Measurements from ENCODE around the gene PNPLA2.

Gene PNPLA2

DNA sequence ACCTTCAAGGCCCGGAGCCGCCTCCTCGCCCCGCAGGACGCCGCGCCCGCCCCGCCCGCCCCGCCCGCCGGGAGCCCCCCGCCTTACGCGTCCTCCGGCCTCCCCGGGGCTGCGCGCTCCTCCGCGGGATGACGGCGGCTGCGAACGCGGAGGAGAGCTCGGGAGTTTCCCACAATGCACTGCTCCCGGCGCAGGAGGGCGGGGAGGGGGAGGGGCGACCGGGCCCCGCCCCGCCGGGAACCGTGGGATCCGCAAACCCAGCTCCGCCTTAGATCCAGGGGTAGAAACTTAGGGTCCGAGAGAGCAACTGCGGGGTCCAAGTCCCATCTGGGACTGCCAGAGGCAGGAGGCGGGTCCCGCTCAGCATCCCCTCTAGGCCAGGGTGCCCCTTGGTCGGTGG lies 28.8 kb upstream of the PNPLA2 start, which contains the start of gene CEND1:
CEND1 (minus strand) TSS at position 148 of the 400 bp plus-strand sequence. CDS start 1,514 bp downstream, outside the sequence.
- TF ChIP-seq Cebpa-rat (IDR thresholded peaks at IDR 0.05), result no peak
- Histone ChIP-seq H3K4me1 (peaks cover 12 to 56% (median 43%) of the 10 kb centered on the region in 10 experiments), H3K9me3 (replicated peaks in 1 of 11) (no peaks in the 10 kb centered on the region), H3K27me3 (no peaks in the 10 kb centered on the region), H3K9ac (peak within 1 kb of the TSS in 6 of 11 experiments; percentile 9 to 40 (median 28); a peak in 8 of 22 replicates), H3K4me2 (peak within 1 kb of the TSS in 9 of 11 experiments; percentile 22 to 64 (median 45); a peak in 13 of 22 replicates), H4K20me1 (peaks cover 0 to 83% (median 49%) of the 10 kb centered on the region in 11 experiments; a peak in 14 of 22 replicates), H3K27ac (peak within 1 kb of the TSS in 4 of 11 experiments; percentile 28 to 42 (median 38); a peak in 5 of 22 replicates), H3K36me3 (peaks cover 13 to 42% (median 35%) of the 10 kb centered on the region in 11 experiments; a peak in 20 of 22 replicates), H3K4me3 (no peak within 1 kb of the TSS)

DNA sequence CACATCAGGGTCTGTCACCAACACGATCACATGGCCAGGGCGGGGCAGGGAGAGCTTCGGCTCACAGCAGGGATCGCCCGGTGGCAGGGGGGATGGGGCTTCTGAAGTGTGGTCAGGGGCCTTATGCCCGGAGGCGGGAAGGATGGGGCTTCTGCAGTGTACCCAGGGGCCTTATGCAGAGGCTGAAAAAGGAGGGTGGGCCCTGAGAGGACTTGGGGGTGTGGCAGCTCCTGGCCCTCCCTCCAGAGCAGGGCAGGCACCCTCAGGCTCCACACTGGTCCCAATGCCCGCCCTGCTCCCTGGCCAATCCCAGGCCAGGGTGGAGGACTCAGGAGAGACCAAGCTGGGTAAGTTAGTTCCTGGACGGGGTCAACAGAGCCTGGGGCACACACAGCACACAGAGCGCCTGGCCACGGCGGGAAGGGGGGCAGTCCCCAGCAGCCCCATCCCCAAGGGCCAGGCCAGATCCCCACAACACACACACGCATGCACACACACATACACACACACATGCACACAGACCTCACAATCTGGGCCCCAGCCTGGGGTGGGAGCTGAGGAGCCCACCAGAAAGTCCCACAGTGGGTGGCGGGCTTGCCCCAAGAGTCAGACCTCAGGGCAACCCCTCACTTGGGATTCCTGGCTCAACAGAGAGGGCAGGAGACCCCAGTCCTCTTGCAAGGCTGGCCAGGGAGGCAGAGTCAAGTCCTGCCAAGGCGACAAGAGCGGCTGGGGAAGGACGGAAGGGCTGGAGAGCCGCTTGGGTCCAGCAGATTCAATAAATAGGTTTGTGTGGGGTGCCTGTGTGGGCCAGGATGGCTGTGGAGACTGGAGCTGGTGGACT lies 27.8 kb upstream of the PNPLA2 start:
- H3K4me1 ChIP-seq, result peaks cover 18 to 60% (median 50%) of the 10 kb centered on the region in 10 experiments
- no peak overlapping the region for H3K4me3 ChIP-seq
- H3K4me2 ChIP-seq, result no peak overlapping the region
- peak overlapping the region in 4 of 11 experiments; percentile 9 to 35 (median 16); a peak in 2 of 22 replicates for H3K9ac ChIP-seq
- peaks cover 0 to 90% (median 58%) of the 10 kb centered on the region in 11 experiments; a peak in 15 of 22 replicates for H4K20me1 ChIP-seq
- no peaks in the 10 kb centered on the region for H3K27me3 ChIP-seq
- TF ChIP-seq Cebpa-rat (IDR thresholded peaks at IDR 0.05), result no peak
- H3K9me3 ChIP-seq (replicated peaks in 1 of 11), result no peaks in the 10 kb centered on the region
- H3K36me3 ChIP-seq, result peaks cover 13 to 42% (median 35%) of the 10 kb centered on the region in 11 experiments; a peak in 20 of 22 replicates
- H3K27ac ChIP-seq, result no peak overlapping the region

DNA sequence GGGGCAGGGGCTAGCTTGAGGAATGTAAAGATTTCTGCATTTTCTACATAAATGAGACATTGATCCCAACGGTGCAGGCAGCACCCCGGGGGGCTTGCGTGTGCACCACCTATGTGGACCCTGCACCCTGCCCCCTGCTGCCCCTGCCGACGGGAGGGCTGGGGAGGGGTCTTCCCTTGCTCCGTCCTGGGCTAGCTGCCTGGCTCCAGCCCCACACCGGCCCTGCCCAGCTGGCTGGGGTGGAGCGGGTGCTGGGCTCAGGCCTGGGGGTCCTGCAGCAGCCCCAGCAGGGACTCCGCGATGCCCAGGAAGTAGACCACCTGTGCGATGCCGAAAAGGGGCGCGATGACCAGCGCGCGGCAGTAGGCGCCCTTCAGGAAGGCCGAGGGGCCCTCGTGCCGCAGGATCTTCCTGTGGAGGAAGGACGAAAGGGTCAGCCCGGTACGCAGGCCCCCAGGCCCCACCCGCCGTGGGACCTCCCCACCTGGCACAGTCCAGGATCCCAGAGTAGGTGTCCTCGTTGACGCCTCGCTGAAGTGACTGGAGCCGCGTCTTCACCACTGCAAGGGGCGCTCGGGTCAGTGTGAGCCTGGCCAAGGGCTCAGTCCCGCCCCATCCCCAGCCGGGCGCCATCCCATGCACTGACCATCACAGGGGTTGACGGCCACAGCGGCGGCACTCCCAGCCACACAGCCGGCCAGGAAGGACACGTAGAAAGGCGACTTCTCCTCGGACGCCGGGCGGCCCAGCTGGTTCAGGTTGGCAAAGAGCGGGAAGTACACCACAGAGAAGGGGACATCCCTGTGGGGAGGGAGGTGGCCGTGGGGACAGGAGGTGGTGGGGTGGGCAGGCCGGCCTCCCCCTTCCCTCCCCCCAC lies 26.8 kb upstream of the PNPLA2 start:
- Histone ChIP-seq H3K27ac (no peak overlapping the region), H3K27me3 (no peaks in the 10 kb centered on the region), H3K9me3 (replicated peaks in 1 of 11) (no peaks in the 10 kb centered on the region), H3K4me1 (peaks cover 25 to 60% (median 49%) of the 10 kb centered on the region in 10 experiments), H3K36me3 (peaks cover 13 to 42% (median 35%) of the 10 kb centered on the region in 11 experiments; a peak in 20 of 22 replicates), H3K4me3 (no peak overlapping the region), H3K9ac (no peak overlapping the region; a peak in 1 of 22 replicates), H4K20me1 (peaks cover 0 to 87% (median 60%) of the 10 kb centered on the region in 11 experiments; a peak in 18 of 22 replicates), H3K4me2 (no peak overlapping the region)
- TF ChIP-seq Cebpa-rat (IDR thresholded peaks at IDR 0.05), result no peak

DNA sequence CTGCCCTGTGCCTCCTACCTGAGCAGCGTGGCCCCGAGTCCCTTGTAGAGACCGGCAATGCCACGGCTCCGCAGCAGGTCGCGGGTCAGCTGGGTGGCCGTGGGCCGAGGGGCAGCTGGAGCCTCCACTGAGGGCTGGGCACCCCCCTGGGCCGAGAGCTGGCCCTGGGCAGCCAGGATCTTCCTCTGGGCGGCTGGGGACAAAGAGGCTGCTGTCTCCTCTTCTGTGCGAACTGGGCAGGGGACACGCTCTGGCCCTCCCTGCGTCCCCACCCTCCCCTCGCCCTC lies 26.2 kb upstream of the PNPLA2 start:
- Histone ChIP-seq H3K9ac (no peak overlapping the region), H3K9me3 (replicated peaks in 1 of 11) (no peaks in the 10 kb centered on the region), H3K27me3 (no peaks in the 10 kb centered on the region), H3K36me3 (peaks cover 13 to 42% (median 35%) of the 10 kb centered on the region in 11 experiments; a peak in 20 of 22 replicates), H3K4me3 (no peak overlapping the region), H3K27ac (no peak overlapping the region), H3K4me2 (no peak overlapping the region), H3K4me1 (peaks cover 26 to 58% (median 51%) of the 10 kb centered on the region in 10 experiments), H4K20me1 (peaks cover 0 to 87% (median 59%) of the 10 kb centered on the region in 11 experiments; a peak in 18 of 22 replicates)
- TF ChIP-seq Cebpa-rat (IDR thresholded peaks at IDR 0.05), result no peak

DNA sequence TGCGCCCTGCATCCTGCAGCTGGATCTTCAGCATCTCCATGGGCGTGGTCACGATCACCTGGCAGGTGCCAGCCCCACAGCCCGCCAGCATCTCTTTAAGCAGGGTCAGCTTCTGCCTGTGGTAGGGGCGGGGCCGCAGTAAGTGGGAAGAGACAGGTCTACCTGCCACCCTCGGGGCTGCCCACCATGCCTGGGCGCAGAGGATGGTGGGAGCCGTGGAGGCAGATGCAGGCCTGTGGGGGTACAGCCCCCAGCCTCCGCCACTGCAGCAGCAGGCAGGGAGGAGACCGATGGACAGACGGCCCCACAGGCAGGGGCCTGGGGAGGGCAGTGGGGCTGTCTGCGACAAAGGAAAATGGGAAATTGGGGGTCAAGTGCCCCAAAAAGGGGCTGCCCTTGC lies 25.8 kb upstream of the PNPLA2 start:
- no peak overlapping the region for H3K27ac ChIP-seq
- H3K4me2 ChIP-seq, result no peak overlapping the region
- H3K9me3 ChIP-seq (replicated peaks in 1 of 11), result no peaks in the 10 kb centered on the region
- no peak for TF ChIP-seq Cebpa-rat (IDR thresholded peaks at IDR 0.05)
- no peak overlapping the region for H3K4me3 ChIP-seq
- H3K36me3 ChIP-seq, result peaks cover 13 to 42% (median 35%) of the 10 kb centered on the region in 11 experiments; a peak in 20 of 22 replicates
- no peaks in the 10 kb centered on the region for H3K27me3 ChIP-seq
- peaks cover 0 to 83% (median 59%) of the 10 kb centered on the region in 11 experiments; a peak in 17 of 22 replicates for H4K20me1 ChIP-seq
- H3K9ac ChIP-seq, result no peak overlapping the region
- H3K4me1 ChIP-seq, result peaks cover 26 to 54% (median 48%) of the 10 kb centered on the region in 10 experiments

DNA sequence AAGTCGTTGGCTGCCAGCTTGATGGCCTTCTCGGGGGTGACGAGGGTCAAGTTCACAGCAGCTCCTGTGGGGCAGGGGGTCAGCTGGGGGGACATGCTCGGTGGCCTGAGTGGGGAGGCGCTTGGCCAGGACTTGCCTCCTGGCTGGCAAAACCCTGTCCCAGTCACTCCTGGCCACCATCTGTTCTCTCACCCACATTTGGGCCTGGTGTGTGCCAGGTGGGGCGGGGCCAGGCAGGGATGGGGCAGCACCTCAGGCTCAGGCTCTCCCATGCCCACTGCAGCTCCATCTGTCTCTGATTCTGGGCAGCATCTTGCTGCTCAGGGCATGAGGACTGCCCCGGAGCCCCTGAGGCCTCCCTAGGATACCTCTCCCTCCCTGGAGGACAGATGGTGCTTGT lies 25.2 kb upstream of the PNPLA2 start:
- Histone ChIP-seq H3K27ac (no peak overlapping the region), H3K36me3 (peaks cover 13 to 42% (median 35%) of the 10 kb centered on the region in 11 experiments; a peak in 20 of 22 replicates), H3K4me3 (no peak overlapping the region), H3K4me2 (no peak overlapping the region), H3K9ac (peak overlapping the region in 6 of 11 experiments; percentile 17 to 93 (median 26); a peak in 5 of 22 replicates), H3K27me3 (no peaks in the 10 kb centered on the region), H3K4me1 (peaks cover 25 to 51% (median 43%) of the 10 kb centered on the region in 10 experiments), H4K20me1 (peaks cover 0 to 80% (median 61%) of the 10 kb centered on the region in 11 experiments; a peak in 17 of 22 replicates), H3K9me3 (replicated peaks in 1 of 11) (no peaks in the 10 kb centered on the region)
- no peak for TF ChIP-seq Cebpa-rat (IDR thresholded peaks at IDR 0.05)

DNA sequence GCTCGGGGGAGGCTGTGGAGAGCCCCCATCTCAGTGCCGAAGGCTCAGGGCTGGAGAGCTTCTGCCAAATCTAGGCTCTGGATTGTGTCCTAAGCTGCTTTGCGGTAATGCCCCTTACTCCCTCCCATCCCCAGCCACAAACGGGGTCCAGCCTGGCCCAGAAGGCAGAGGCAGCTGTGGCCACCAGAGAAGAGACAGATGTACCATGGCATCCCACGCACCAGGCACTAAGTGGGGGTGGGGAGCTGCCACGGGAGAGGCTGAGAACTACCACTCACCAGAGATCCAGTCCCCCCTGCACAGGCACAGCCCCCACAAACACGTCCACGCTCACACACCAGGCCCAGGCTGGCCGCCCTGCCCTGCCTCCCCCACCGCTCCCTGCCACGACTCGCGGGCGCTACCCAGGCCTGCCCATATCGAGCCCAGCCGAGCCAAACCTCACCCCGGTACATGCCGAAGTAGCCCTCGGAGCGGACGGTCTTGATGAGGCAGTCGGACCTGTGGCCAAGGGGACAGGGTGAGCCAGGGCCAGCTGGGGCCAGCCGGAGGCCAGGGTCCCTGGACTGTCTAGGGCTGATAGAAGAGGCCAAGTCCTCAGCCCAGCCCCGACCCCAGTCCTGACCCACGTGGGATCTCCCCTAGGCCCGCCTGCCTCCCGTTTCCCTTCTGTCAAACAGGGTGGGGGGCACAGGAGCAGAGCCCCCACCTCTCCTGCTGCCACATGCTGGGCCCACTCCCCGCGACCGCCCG lies 24.5 kb upstream of the PNPLA2 start:
- H3K9me3 ChIP-seq (replicated peaks in 1 of 11), result no peaks in the 10 kb centered on the region
- no peak overlapping the region for H3K4me3 ChIP-seq
- TF ChIP-seq Cebpa-rat (IDR thresholded peaks at IDR 0.05), result no peak
- peak overlapping the region in 8 of 11 experiments; percentile 99 to 100 (median 100); a peak in 7 of 22 replicates for H3K4me2 ChIP-seq
- H3K27me3 ChIP-seq, result no peaks in the 10 kb centered on the region
- peak overlapping the region in 6 of 11 experiments; percentile 24 to 93 (median 61); a peak in 7 of 22 replicates for H3K9ac ChIP-seq
- H3K27ac ChIP-seq, result no peak overlapping the region
- peaks cover 0 to 80% (median 64%) of the 10 kb centered on the region in 11 experiments; a peak in 18 of 22 replicates for H4K20me1 ChIP-seq
- H3K4me1 ChIP-seq, result peaks cover 24 to 48% (median 39%) of the 10 kb centered on the region in 10 experiments
- peaks cover 14 to 46% (median 37%) of the 10 kb centered on the region in 11 experiments; a peak in 21 of 22 replicates for H3K36me3 ChIP-seq
